ENCODE measurements around the gene HLF.
"Not testable (repeated sequence)": the region's sequence is repeated elsewhere in the genome, so short reads cannot be mapped to it uniquely, and the experiment has no call there.

HLF gene

GRCh38 chr17:55312852-55313251, 48.1 kb downstream of the HLF start:
- DNase-seq: no peak

DNA sequence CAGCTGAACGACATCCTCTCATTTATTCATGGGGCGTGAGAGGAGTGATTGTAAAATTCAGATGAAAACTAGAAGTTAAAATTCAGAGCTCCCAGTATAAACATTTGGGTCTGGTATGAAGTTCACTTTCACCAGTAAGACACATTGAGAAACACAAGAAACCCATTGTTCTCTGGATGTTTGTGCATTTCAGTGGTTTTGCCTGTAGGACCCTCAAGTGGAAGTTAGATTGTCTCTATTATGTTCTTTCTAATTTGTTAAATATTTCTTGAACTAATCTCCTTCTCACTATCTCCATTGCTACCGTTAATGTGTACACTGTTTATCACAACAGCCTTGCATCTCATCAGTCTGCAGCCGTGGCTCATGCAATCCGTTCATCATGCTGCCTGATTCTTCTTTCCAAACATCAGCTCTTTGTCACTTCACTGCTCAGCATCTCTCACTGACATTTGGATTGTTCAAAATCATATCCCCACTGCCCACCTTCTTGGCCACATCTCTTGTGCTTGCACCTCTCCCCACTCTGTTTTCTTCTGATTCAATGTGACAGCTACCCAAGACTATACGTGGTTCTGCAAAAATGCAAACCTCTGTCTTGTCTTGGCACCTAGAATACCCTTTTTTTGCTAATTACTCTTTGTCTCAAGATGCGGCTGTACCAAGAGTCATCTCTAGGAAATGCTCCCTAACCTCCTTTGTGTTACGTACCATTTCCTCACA, 49.5 kb downstream of the HLF start:
- no peak for DNase-seq

- DNase-seq: no peak
Observed at GRCh38 chr17:55314784-55315491, 50.2 kb downstream of the HLF start.

- no peak for DNase-seq
Observed at GRCh38 chr17:55316499-55316898, 51.7 kb downstream of the HLF start.

- no peak for DNase-seq
Observed at GRCh38 chr17:55317284-55317683, 52.5 kb downstream of the HLF start.

GRCh38 chr17:55318081-55318480, 53.3 kb downstream of the HLF start:
- no peak for DNase-seq

- DNase-seq: no peak
Observed at GRCh38 chr17:55318715-55319487, 54.1 kb downstream of the HLF start.

- DNase-seq: no peak
Observed at GRCh38 chr17:55319933-55320593, 55.3 kb downstream of the HLF start.

GRCh38 chr17:55320594-55321426, 56.0 kb downstream of the HLF start:
- no peak for DNase-seq

GRCh38 chr17:55321427-55322060, 56.8 kb downstream of the HLF start:
- no peak for DNase-seq

DNA sequence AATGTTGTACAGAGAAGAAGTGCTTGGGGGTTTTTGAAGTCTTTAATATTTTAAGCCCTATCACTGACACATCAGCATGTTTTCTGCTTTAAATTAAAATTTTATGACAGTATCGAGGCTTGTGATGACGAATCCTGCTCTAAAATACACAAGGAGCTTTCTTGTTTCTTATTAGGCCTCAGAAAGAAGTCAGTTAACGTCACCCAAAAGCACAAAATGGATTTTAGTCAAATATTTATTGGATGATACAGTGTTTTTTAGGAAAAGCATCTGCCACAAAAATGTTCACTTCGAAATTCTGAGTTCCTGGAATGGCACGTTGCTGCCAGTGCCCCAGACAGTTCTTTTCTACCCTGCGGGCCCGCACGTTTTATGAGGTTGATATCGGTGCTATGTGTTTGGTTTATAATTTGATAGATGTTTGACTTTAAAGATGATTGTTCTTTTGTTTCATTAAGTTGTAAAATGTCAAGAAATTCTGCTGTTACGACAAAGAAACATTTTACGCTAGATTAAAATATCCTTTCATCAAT, 57.8 kb downstream of the HLF start:
- DNase-seq: no peak

GRCh38 chr17:55323518-55324295, 58.9 kb downstream of the HLF start:
- DNase-seq: no peak

GRCh38 chr17:55324296-55324978, 59.7 kb downstream of the HLF start:
- no peak for DNase-seq

- DNase-seq: no peak
Observed at GRCh38 chr17:55325406-55325805, 60.6 kb downstream of the HLF start.

DNA sequence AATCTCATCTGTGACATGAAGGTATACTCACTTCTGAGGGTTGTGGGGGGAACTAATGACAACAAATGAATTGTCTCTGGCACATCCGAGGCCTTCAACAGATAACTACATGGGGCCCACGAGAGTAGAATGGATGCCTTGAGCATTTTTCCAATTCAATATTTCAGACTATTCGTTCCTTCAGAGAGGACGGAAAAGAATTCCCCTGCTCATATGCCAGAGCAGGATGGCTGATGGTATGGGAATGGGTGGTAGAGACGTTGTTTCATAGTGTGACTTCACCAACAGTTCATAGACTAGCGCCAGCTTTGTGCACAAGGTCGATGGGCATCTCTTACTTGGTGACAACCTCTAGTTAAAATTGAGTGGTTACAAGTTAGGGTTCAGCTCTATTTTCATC, 61.3 kb downstream of the HLF start:
- DNase-seq: no peak

DNA sequence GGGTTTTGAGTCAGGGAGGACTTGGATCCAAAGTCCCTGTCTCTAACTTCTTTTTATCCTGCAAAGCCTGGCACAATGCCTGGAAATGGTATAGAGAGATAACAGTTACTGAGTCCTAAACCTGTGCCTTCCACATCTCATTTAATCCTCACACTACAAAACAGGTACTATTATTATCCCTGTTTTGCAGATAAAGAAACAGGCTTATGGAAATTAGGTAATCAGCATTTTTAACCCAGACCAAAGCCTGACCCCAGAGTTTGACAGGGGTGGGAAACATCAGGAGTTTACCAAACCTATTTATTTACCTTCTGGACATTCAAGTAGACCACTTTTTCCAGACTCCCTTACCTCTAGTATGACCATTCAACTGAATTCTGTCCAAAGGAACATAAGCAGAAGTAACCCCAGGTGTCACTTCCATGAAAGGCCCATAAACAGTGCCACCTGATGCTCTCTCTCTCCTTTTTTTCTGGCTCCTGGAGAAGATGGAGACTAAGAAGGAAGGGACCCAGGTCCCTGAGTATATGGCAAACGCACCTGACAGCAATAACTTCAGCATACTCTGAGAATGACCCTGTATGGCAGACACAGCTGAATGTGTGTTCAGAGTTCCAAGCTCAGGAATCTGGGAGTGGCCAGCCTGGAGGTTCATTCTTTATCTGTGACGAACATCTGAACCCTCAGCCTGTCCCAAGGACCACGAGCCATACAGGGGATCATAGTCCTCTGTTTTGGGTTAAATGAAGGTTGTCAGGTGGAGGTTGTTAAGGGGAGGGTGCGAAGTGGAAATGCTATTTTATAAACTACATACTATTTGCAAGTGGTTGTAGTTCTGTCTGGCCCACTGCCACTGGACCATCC, 62.7 kb downstream of the HLF start:
- DNase-seq: no peak

DNA sequence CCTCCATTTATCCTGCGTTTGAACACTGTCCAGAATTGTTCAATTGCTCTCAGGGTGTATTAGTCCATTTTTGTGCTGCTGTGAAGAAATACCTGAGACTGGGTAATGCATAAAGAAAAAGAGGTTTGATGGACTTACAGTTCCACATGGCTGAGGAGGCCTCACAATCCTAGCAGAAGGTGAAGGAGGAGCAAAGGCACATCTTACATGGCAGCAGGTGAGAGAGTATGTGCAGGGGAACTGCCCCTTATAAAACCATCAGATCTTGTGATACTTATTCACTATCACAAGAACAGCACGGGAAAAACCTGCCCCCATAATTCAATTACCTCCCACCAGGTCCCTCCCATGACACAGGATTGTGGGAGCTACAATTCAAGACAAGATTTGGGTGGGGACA, 63.8 kb downstream of the HLF start:
- DNase-seq: not testable (repeated sequence)

- DNase-seq: no peak
Observed at GRCh38 chr17:55330344-55330933, 65.7 kb downstream of the HLF start.

Data from GF-D8 (cell line).